GM18868 (cell line): Measurements from ENCODE around the gene BCAS4.
"Not testable (repeated sequence)": the region's sequence is repeated elsewhere in the genome, so short reads cannot be mapped to it uniquely, and the experiment has no call there.

Experiments
- ATAC-seq: cut with Tn5 transposase; IDR thresholded peaks from one replicate; pipeline ENCODE4 v1.9.1; 2021; ENCODE audit warnings: mild to moderate bottlenecking, moderate library complexity; ENCODE audit not compliant: unreplicated experiment

Gene BCAS4

GRCh38 chr20:50769551-50770085 lies 25.2 kb upstream of the BCAS4 start:
- not testable (repeated sequence) for ATAC-seq

GRCh38 chr20:50771419-50772080 lies 23.3 kb upstream of the BCAS4 start:
- ATAC-seq = not testable (repeated sequence)

- no peak for ATAC-seq
These were observed 22.3 kb upstream of the BCAS4 start for GRCh38 chr20:50772420-50773185.

- ATAC-seq = no peak
These were observed 20.3 kb upstream of the BCAS4 start for GRCh38 chr20:50774515-50774914.

- ATAC-seq = no peak
These were observed 18.6 kb upstream of the BCAS4 start for GRCh38 chr20:50776122-50776817.

- no peak for ATAC-seq
These were observed 17.5 kb upstream of the BCAS4 start for GRCh38 chr20:50777373-50777772.

GRCh38 chr20:50778994-50779393 lies 15.9 kb upstream of the BCAS4 start:
- not testable (repeated sequence) for ATAC-seq

- ATAC-seq = no peak
These were observed 11.5 kb upstream of the BCAS4 start for GRCh38 chr20:50783390-50783789.

GRCh38 chr20:50783903-50784302 lies 11.0 kb upstream of the BCAS4 start:
- ATAC-seq = no peak

GRCh38 chr20:50784464-50784863 lies 10.4 kb upstream of the BCAS4 start:
- no peak for ATAC-seq

GRCh38 chr20:50786703-50787102 lies 8.2 kb upstream of the BCAS4 start:
- ATAC-seq = no peak

GRCh38 chr20:50787181-50787580 lies 7.7 kb upstream of the BCAS4 start:
- no peak for ATAC-seq

- ATAC-seq = no peak
These were observed 6.5 kb upstream of the BCAS4 start for GRCh38 chr20:50788045-50788991.

- ATAC-seq = no peak
These were observed 4.8 kb upstream of the BCAS4 start for GRCh38 chr20:50789968-50790650.

- peak; percentile 71 for ATAC-seq
These were observed 4.1 kb upstream of the BCAS4 start for GRCh38 chr20:50790651-50791277.

GRCh38 chr20:50792708-50793574 lies 1.9 kb upstream of the BCAS4 start:
- ATAC-seq = no peak

- ATAC-seq = not testable (repeated sequence)
These were observed 1.3 kb upstream of the BCAS4 start for GRCh38 chr20:50793575-50794016.

- ATAC-seq = no peak
These were observed 548 bp upstream of the BCAS4 start for GRCh38 chr20:50794181-50794845.
